Coronary artery (tissue), 2 donors: Measurements from ENCODE around the gene CD59.

Source experiments
- DNase-seq: peaks from one replicate; pipeline ENCODE4 v3.0.0-alpha.2; 2017; ENCODE audit warnings: low spot score
- H3K27ac ChIP-seq, 2 donors: fragments of 200-600 bp; sonication (generic); one replicate each; pipeline ENCODE4 v1.5.1; 2016 to 2019
- H3K4me3 ChIP-seq: fragments of 200-600 bp; sonication (generic); 2 replicates; pipeline ENCODE4 v1.5.1; 2016; ENCODE audit warnings: mild to moderate bottlenecking, moderate library complexity
- CTCF ChIP-seq: fragments of 200-600 bp; sonication (generic); IDR thresholded peaks from one replicate; pipeline ENCODE4 v1.5.1; 2019; ENCODE audit warnings: antibody characterized with exemption

Gene CD59

GRCh38 chr11:33655842-33656600 is 80.2 kb downstream of the CD59 start:
- Histone ChIP-seq H3K4me3 (no peak overlapping the region), H3K27ac (no peak overlapping the region)
- no peak for TF ChIP-seq CTCF
- no peak for DNase-seq

- DNase-seq, result no peak
- no peak overlapping the region for H3K27ac ChIP-seq
- no peak overlapping the region for H3K4me3 ChIP-seq
- TF ChIP-seq CTCF, result no peak
Measured at GRCh38 chr11:33654594-33654993, 81.6 kb downstream of the CD59 start.
